Measurements from ENCODE around the gene OR51V1. TPM values are rescaled to one million over a fixed set of nuclear protein-coding genes. Genes with fewer than 3 reads are reported as not detected.
"Not testable (repeated sequence)": the region's sequence is repeated elsewhere in the genome, so short reads cannot be mapped to it uniquely, and the experiment has no call there.

OR51V1 gene
- total and polyA plus RNA-seq, 2 of the 13 experiments (the other 11 are each of a cell fraction or from before 2014, with no cell fraction given) = not detected

GRCh38 chr11:5161045-5161444 lies 39.4 kb downstream of the OR51V1 start:
- H3K79me2 ChIP-seq (ENCODE audit: insufficient read depth, low read length); H4K20me1 ChIP-seq (ENCODE audit: insufficient read depth, low read length); H2AFZ ChIP-seq (ENCODE audit: low read length); FAIRE-seq; CTCF ChIA-PET (ENCODE audit: low intra/inter-chr PET ratio, low total read pairs); ATAC-seq; H3K36me3 ChIP-seq (replicated peaks in 1 of 2; ENCODE audit: control insufficient read depth in 1 of 2, insufficient read depth in 2 of 2, low read length in 2 of 2); H3K4me3 ChIP-seq (replicated peaks in 1 of 3; ENCODE audit: insufficient read depth in 1 of 3, low read depth in 2 of 3, low read length in 3 of 3); H3K27me3 ChIP-seq (ENCODE audit: control insufficient read depth in 1 of 2, insufficient read depth in 2 of 2, low read length in 2 of 2); H3K9me3 ChIP-seq (ENCODE audit: low read length); DNase-seq (ENCODE audit: low spot score); POLR2A ChIA-PET; H3K4me1 ChIP-seq (ENCODE audit: insufficient read depth, low read length); intact Hi-C loops (cut with micrococcal nuclease; ENCODE audit: unreplicated experiment); H3K27ac ChIP-seq (ENCODE audit: extremely low read length, insufficient read depth, low read length); in situ Hi-C loops (cut with HindIII; ENCODE audit: extremely low pct_ligation_motif_present, low pct_unique_long_range_greater_than_20kb); H3K9ac ChIP-seq (ENCODE audit: insufficient read depth, low read depth, low read length); H3K4me2 ChIP-seq (ENCODE audit: low read depth, low read length); BruUV-seq (replicated peaks): not testable (repeated sequence)
- WGBS (ENCODE audit: low lambda C conversion rate) = 50% methylated on average over 1 of the region's 1 CpG

GRCh38 chr11:5160217-5160616 lies 40.3 kb downstream of the OR51V1 start:
- CTCF ChIA-PET (ENCODE audit: low intra/inter-chr PET ratio, low total read pairs); H3K4me3 ChIP-seq (replicated peaks in 1 of 3; ENCODE audit: insufficient read depth in 1 of 3, low read depth in 2 of 3, low read length in 3 of 3); in situ Hi-C loops (cut with HindIII; ENCODE audit: extremely low pct_ligation_motif_present, low pct_unique_long_range_greater_than_20kb); H3K27ac ChIP-seq (ENCODE audit: extremely low read length, insufficient read depth, low read length); H3K9me3 ChIP-seq (ENCODE audit: low read length); H4K20me1 ChIP-seq (ENCODE audit: insufficient read depth, low read length); BruUV-seq (replicated peaks); intact Hi-C loops (cut with micrococcal nuclease; ENCODE audit: unreplicated experiment); H2AFZ ChIP-seq (ENCODE audit: low read length); POLR2A ChIA-PET; H3K4me2 ChIP-seq (ENCODE audit: low read depth, low read length); FAIRE-seq; H3K79me2 ChIP-seq (ENCODE audit: insufficient read depth, low read length); H3K27me3 ChIP-seq (ENCODE audit: control insufficient read depth in 1 of 2, insufficient read depth in 2 of 2, low read length in 2 of 2); DNase-seq (ENCODE audit: low spot score); H3K4me1 ChIP-seq (ENCODE audit: insufficient read depth, low read length); H3K9ac ChIP-seq (ENCODE audit: insufficient read depth, low read depth, low read length); ATAC-seq; H3K36me3 ChIP-seq (replicated peaks in 1 of 2; ENCODE audit: control insufficient read depth in 1 of 2, insufficient read depth in 2 of 2, low read length in 2 of 2): not testable (repeated sequence)
- 6% methylated on average over 4 of the region's 4 CpGs for WGBS (ENCODE audit: low lambda C conversion rate)

- DNase-seq (ENCODE audit: low spot score) (no peak), ATAC-seq (no peak), FAIRE-seq (no peak)
- no peaks in the 10 kb centered on the region for H4K20me1 ChIP-seq (ENCODE audit: insufficient read depth, low read length)
- no peak overlapping the region for H2AFZ ChIP-seq (ENCODE audit: low read length)
- CTCF ChIA-PET (ENCODE audit: low intra/inter-chr PET ratio, low total read pairs) = no interaction called here
- in situ Hi-C loops (cut with HindIII; ENCODE audit: extremely low pct_ligation_motif_present, low pct_unique_long_range_greater_than_20kb) = no loop called here
- no peaks in the 10 kb centered on the region for H3K79me2 ChIP-seq (ENCODE audit: insufficient read depth, low read length)
- no peaks in the 10 kb centered on the region for H3K27me3 ChIP-seq (ENCODE audit: control insufficient read depth in 1 of 2, insufficient read depth in 2 of 2, low read length in 2 of 2)
- no peak overlapping the region for H3K4me2 ChIP-seq (ENCODE audit: low read depth, low read length)
- no peaks in the 10 kb centered on the region for H3K36me3 ChIP-seq (replicated peaks in 1 of 2; ENCODE audit: control insufficient read depth in 1 of 2, insufficient read depth in 2 of 2, low read length in 2 of 2)
- intact Hi-C loops (cut with micrococcal nuclease; ENCODE audit: unreplicated experiment) = no loop called here
- POLR2A ChIA-PET = no interaction called here
- no peaks in the 10 kb centered on the region for H3K4me1 ChIP-seq (ENCODE audit: insufficient read depth, low read length)
- H3K9ac ChIP-seq (ENCODE audit: insufficient read depth, low read depth, low read length) = no peak overlapping the region
- no TSS peak for BruUV-seq (replicated peaks)
- no peaks in the 10 kb centered on the region for H3K9me3 ChIP-seq (ENCODE audit: low read length)
- H3K27ac ChIP-seq (ENCODE audit: extremely low read length, insufficient read depth, low read length) = no peak overlapping the region
- no peak overlapping the region for H3K4me3 ChIP-seq (replicated peaks in 1 of 3; ENCODE audit: insufficient read depth in 1 of 3, low read depth in 2 of 3, low read length in 3 of 3)
- no peak for TF ChIP-seq MTERF4 (CRISPR knock-in tag; IDR thresholded peaks at IDR 0.05)
- no peak for TF ChIP-seq TFAP4 (IDR thresholded peaks at IDR 0.05; ENCODE audit: borderline replicate concordance, low read depth)
- no peak for TF ChIP-seq MEIS1 (CRISPR knock-in tag; IDR thresholded peaks at IDR 0.05; ENCODE audit: borderline replicate concordance)
- TF ChIP-seq GATA4 (IDR thresholded peaks at IDR 0.05; ENCODE audit: borderline replicate concordance, low read depth) = no peak
- no peak for TF ChIP-seq NONO (IDR thresholded peaks at IDR 0.05)
- TF ChIP-seq NONO (CRISPR knock-in tag; conservative IDR thresholded peaks at IDR 0.05) = no peak
- no peak for TF ChIP-seq IKZF4 (CRISPR knock-in tag; IDR thresholded peaks at IDR 0.05; ENCODE audit: borderline replicate concordance, low read depth, not compliant biosample characterization)
- no peak for TF ChIP-seq ZNF335 (CRISPR knock-in tag; IDR thresholded peaks at IDR 0.05)
- TF ChIP-seq ZNF484 (CRISPR knock-in tag; IDR thresholded peaks at IDR 0.05; ENCODE audit: borderline replicate concordance, low read depth) = no peak
- TF ChIP-seq RNF2 (conservative IDR thresholded peaks at IDR 0.05; ENCODE audit: low read depth) = no peak
- TF ChIP-seq NFE2L2 (IDR thresholded peaks at IDR 0.05; ENCODE audit: low read length) = no peak
- no peak for TF ChIP-seq MTF1 (CRISPR knock-in tag; IDR thresholded peaks at IDR 0.05)
These were observed 40.7 kb downstream of the OR51V1 start for GRCh38 chr11:5159806-5160205.

Measured in HepG2 (cell line).